ENCODE measurements around the gene ZNF22. TPM values are rescaled to one million over a fixed set of nuclear protein-coding genes. Genes with fewer than 3 reads are reported as not detected.
"Not testable (repeated sequence)": the region's sequence is repeated elsewhere in the genome, so short reads cannot be mapped to it uniquely, and the experiment has no call there.

Gene ZNF22
- total RNA-seq, 2 donors from 2014 or later = 18.9 to 21.1 TPM

- ATAC-seq (no peak), DNase-seq (no peak)
- intact Hi-C loops (cut with DNase I) = no loop called here
Observed at GRCh38 chr10:44997105-44997748, 3.5 kb upstream of the ZNF22 start.

GRCh38 chr10:44998146-44998631, 2.5 kb upstream of the ZNF22 start:
- intact Hi-C loops (cut with DNase I) = no loop called here
- ATAC-seq = no peak
- no peak for DNase-seq

- ATAC-seq (peak; percentile 46 to 54), DNase-seq (peak; percentile 89)
- intact Hi-C loops (cut with DNase I) = no loop called here
Observed at GRCh38 chr10:45000138-45000751, 478 bp upstream of the ZNF22 start.

- DNase-seq (peak; percentile 83), ATAC-seq (peak; percentile 53 to 70)
- intact Hi-C loops (cut with DNase I) = no loop called here
Observed at GRCh38 chr10:45001381-45002148, 842 bp downstream of the ZNF22 start.

- intact Hi-C loops (cut with DNase I) = no loop called here
- no peak for ATAC-seq
- DNase-seq = no peak
Observed at GRCh38 chr10:45003432-45004000, 2.8 kb downstream of the ZNF22 start.

- ATAC-seq (no peak), DNase-seq (no peak)
- intact Hi-C loops (cut with DNase I) = no loop called here
Observed at GRCh38 chr10:45004661-45005060, 3.9 kb downstream of the ZNF22 start.

- ATAC-seq = no peak
- intact Hi-C loops (cut with DNase I) = no loop called here
Observed at GRCh38 chr10:45005284-45005683, 4.6 kb downstream of the ZNF22 start.

GRCh38 chr10:45006276-45007030, 5.7 kb downstream of the ZNF22 start:
- intact Hi-C loops (cut with DNase I) = no loop called here
- no peak for ATAC-seq
- DNase-seq = no peak

More at GRCh38 chr10:45005284-45005683, 4.6 kb downstream of the ZNF22 start:
- DNase-seq = no peak

- DNase-seq (no peak), ATAC-seq (peak; percentile 86 to 91)
- intact Hi-C loops (cut with DNase I) = no loop called here
Observed at GRCh38 chr10:45008524-45009161, 7.9 kb downstream of the ZNF22 start.

GRCh38 chr10:45014557-45014956, 13.8 kb downstream of the ZNF22 start:
- ATAC-seq; intact Hi-C loops (cut with DNase I); DNase-seq: not testable (repeated sequence)

- no peak for ATAC-seq
Observed at GRCh38 chr10:45015590-45015989, 14.9 kb downstream of the ZNF22 start.

GRCh38 chr10:45023426-45023825, 22.7 kb downstream of the ZNF22 start:
- ATAC-seq = no peak
- intact Hi-C loops (cut with DNase I) = no loop called here
- DNase-seq = no peak

More at GRCh38 chr10:45015590-45015989, 14.9 kb downstream of the ZNF22 start:
- no peak for DNase-seq
- intact Hi-C loops (cut with DNase I) = no loop called here

GRCh38 chr10:45034301-45034700, 33.6 kb downstream of the ZNF22 start:
- intact Hi-C loops (cut with DNase I) = no loop called here
- ATAC-seq = no peak
- no peak for DNase-seq

GRCh38 chr10:45035673-45036072, 35.0 kb downstream of the ZNF22 start:
- ATAC-seq (no peak), DNase-seq (no peak)
- intact Hi-C loops (cut with DNase I) = no loop called here

GRCh38 chr10:45040921-45041542, 40.3 kb downstream of the ZNF22 start:
- DNase-seq (no peak), ATAC-seq (no peak)
- intact Hi-C loops (cut with DNase I) = no loop called here

- no peak for DNase-seq
- intact Hi-C loops (cut with DNase I) = no loop called here
Observed at GRCh38 chr10:45044290-45044689, 43.6 kb downstream of the ZNF22 start.

GRCh38 chr10:45050551-45051235, 50.0 kb downstream of the ZNF22 start:
- DNase-seq (no peak), ATAC-seq (no peak)
- intact Hi-C loops (cut with DNase I) = no loop called here

More at GRCh38 chr10:45044290-45044689, 43.6 kb downstream of the ZNF22 start:
- ATAC-seq = no peak

GRCh38 chr10:45052700-45053099, 52.0 kb downstream of the ZNF22 start:
- no peak for DNase-seq
- no peak for ATAC-seq
- intact Hi-C loops (cut with DNase I) = no loop called here
